NCI-H2081 (cell line): ENCODE measurements around the gene PHF10.

Experiments used
- DNase-seq, 2 experiments: peaks; one replicate each; lab custom pipeline; 2025; lab: John Stamatoyannopoulos, UW

The PHF10 gene

DNA sequence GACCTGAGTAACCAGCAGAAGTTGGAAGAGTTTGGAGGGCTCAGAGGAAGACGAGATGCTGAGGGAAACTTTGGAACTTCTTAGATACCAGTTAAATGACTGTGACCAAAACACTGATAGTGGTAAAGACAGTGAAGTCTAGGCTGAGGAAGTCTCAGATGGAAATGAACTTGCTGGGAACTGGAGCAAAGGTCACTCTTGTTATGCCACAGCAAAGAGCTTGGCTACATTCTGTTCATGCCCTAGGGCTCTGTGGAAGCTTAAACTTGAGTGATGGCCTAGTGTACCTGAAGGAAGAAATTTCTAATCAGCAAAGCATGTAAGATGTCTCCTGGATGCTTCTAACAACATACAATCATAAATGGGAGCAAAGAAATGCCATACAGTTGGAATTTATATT is 47.2 kb downstream of the PHF10 start:
- no peak for DNase-seq

DNA sequence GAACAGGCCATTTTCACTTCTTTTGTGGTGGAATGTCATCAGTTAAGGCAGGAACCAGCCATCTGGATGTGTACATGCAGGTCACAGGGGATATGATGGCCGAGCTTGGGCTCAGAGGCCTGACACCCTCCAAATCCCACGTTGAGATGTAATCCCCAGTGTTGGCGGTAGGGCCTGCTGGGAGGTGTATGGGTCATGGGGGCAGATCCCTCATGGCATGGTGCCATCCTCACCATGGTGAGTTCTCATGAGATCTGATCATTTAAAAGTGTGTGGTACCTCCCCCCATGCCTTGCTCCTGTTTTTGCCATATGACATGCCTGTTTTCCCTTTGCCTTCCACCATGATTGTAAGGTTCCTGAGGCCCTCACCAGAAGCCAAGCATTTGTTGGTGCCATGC is 49.3 kb downstream of the PHF10 start:
- DNase-seq: no peak

GRCh38 chr6:169671563-169671962 is 52.7 kb downstream of the PHF10 start:
- no peak for DNase-seq

- no peak for DNase-seq
These were observed 54.4 kb downstream of the PHF10 start for GRCh38 chr6:169669889-169670288.

- no peak for DNase-seq
These were observed 55.2 kb downstream of the PHF10 start for GRCh38 chr6:169669147-169669546.

DNA sequence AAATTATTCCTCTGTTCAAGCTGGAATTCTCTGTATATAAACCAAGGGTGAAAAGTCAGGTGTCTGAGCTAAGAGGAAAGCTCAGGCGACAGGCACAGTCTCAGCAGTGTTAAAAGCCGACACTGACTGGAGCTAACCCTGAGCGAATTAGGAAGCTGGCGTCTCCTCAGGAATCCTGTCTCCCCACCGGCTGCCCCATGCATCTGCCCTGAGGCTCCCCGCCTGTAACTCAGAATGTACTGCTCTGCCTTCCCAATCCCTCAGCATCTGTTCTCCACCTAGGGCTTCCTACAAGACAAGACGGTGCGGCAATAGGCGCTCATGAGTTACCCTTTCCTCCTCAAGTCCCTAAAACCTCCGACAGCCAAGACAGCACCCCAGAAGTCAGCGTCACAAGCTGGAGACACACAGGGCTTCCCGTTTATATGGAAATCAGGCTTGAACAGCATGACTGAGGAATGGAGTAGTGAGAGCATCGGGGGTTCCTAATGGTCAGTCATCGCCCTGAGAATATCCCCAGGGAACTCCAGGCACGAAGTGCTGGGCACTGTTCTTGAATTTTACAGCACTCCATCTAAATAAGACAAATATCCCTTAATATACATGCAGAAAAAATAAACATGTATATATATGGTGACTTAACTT is 56.0 kb downstream of the PHF10 start:
- DNase-seq: no peak

GRCh38 chr6:169667716-169668115 is 56.6 kb downstream of the PHF10 start:
- DNase-seq: no peak

- DNase-seq: no peak
These were observed 57.9 kb downstream of the PHF10 start for GRCh38 chr6:169666441-169666840.

DNA sequence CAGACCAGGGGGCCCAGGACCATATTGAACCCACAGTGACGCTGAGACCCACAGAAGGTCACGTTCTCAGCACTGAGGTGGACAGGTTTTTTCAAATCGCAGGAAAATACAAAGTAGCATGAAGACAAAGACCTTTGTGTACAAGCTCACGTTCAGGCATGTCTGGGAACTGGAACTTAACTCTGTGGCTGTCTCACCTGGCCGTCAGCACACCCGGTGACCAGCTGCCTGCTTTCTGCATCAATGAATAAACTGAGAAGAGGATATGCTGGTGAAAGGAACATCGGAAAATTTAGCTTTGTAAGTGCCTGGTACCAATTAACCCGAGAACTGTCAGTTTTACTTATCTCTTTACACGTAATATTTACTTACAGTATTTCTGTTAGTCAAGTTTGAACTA is 59.0 kb downstream of the PHF10 start:
- DNase-seq: no peak

GRCh38 chr6:169664227-169664626 is 60.1 kb downstream of the PHF10 start:
- no peak for DNase-seq

- DNase-seq: no peak
These were observed 60.8 kb downstream of the PHF10 start for GRCh38 chr6:169663468-169663867.

DNA sequence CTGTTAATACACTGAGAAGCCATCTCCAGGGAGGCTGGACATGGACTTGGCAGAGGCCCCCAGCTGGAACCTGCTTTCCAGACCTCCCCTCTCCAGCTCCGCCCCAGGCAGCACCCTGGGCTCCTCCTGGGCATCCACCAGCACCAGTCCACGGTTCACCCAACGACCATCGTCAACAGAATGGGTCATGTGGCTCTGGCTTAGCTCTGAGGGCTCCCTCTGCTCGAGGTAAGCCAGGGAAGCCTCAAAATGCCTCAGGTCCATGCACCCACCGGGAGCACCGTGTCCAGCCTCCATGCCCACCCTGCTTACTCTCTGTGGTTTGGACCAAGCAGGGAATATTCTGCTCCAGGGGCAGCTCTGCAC is 62.9 kb downstream of the PHF10 start:
- no peak for DNase-seq

DNA sequence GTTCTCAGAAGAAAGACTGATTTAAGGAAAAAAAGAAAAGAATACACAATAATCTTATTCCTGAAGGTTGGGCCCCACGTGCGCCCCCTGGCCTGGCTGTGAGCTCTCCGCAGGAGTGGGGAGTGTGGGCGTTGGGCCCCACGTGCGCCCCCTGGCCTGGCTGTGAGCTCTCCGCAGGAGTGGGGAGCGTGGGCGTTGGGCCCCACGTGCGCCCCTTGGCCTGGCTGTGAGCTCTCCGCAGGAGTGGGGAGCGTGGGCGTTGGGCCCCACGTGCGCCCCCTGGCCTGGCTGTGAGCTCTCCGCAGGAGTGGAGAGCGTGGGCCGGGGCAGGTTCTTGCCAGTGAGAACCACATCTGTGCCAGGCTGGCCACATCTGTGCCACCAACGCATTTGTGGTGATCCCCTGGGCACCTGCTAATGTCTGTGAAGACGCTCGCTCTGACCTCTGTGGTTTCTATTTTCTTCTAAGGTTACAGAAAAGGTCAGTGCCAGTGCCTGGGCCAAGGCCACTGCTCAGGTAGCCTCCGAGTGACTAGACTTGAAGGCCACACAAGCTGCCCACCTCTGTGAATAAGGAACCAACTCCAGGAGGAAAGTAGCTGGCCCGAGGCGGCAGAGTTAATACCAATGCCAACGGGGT is 63.4 kb downstream of the PHF10 start:
- no peak for DNase-seq

- no peak for DNase-seq
These were observed 64.3 kb downstream of the PHF10 start for GRCh38 chr6:169659820-169660610.

DNA sequence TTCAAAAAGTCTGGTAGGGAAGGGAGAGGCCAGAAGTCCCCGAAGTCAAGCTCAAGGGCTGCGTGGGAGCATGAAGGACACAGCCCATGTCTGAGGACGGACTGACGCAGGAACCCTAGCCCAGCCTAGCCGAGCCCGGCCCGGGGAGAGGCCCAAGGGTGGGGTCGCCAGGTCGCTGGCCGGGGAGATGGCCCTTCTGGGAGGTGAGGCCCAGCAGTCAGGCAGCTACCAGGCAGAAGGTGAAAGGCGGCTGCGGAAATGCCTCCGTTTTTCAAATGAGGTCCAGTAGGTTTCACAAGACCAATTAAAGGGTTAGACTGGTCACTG is 67.1 kb downstream of the PHF10 start:
- no peak for DNase-seq

DNA sequence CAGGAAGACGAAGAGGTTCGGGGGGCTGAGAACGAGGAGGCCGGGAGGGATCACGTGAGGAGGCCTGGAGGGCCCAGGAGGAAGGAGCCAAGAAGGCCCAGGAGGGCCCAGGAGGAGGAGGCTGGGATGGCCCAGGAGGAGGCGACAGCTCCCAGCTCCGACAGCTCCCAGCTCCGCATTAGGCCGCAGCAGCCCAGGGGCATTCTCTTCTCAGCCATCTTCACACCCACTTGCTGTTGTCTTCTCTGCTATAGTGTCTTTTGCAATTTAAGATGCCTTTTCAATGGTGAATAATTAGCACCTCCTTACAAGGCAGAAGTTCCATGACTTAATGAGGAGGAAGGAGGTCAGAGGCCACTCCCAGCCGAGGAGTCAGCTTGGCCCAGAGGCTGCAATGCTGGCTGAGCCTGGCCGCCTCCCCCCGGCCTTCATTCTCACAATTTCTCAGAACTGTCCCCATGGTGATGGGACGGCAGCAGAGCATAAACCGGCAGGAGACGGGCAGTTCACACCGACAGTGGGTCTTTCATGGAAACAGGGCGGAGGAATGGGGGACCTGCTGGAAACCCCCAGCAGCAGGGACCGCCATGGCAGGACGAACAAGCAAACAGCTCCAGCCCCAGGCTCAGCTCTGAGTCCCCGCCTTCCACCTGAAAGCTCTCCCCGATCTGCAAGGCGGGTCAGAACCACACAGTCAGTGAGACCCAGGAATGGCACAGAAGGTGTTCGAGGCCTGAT is 67.6 kb downstream of the PHF10 start:
- DNase-seq: no peak

DNA sequence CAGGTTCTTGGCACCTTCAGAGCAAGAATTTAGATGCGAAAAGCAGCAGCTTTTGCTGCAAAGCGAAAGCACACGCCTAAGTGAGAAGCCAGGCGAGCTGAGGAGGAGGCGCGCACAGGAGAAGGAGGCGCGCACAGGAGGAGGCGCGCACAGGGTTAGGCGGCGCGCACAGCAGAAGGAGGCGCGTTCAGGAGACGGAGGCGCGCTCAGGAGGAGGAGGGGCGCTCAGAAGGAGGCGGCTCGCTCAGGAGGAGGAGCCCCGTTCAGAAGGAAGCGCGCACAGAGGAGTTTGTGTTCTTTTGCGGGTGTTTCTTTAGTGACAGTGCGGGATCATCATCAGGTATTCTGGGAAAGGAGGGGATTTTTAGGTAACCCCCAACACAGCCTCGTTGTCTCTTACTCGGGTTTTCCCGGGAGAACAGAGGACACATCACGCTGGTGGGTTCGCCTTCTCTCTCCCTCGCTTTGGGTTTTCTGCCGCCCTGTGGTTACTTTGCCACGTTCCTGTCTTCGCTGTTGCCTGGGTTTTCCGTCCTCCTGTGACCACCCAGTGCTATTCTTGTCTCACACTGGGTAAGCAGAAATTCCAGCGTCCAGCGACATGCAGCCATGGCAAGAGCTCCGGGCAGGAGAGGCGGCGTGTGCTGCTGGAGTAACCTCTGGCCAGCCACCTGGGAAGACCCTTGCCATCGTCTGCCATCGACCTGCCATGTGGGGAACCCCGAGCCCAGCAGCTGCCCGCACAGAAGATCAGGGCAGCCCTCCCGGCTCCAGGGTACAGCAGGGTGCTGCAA is 69.5 kb downstream of the PHF10 start:
- DNase-seq: peak; percentile 34 to 52
